Spleen (tissue), 11 donors: ENCODE measurements around the gene TMEM208. TPM values are rescaled to one million over a fixed set of nuclear protein-coding genes. Genes with fewer than 3 reads are reported as not detected.

Experiments
- DNase-seq: peaks from one replicate; pipeline ENCODE4 v3.0.0-alpha.2; 2020
- H3K27ac ChIP-seq, 8 donors: fragments of 200-600 bp; sonication (generic) in 7 of 8; 1 replicate in 4 of 8; 2 replicates in 4 of 8; pipeline versions ENCODE4 v1.5.0 to v1.8.0; 2016 to 2021; ENCODE audit warnings: inconsistent platforms in 4 of 8, mild to moderate bottlenecking in 4 of 8, moderate library complexity in 1 of 8
- H3K27me3 ChIP-seq, 7 donors: fragments of 200-600 bp; sonication (generic) in 6 of 7; replicated peaks in 1 of 7; 1 replicate in 4 of 7; 2 replicates in 3 of 7; pipeline versions ENCODE4 v1.5.0 to v1.8.0; 2016 to 2021; ENCODE audit warnings: inconsistent platforms in 3 of 7, mild to moderate bottlenecking in 1 of 7
- H3K36me3 ChIP-seq, 6 donors: fragments of 200-600 bp; sonication (generic) in 5 of 6; 1 replicate in 4 of 6; 2 replicates in 2 of 6; pipeline versions ENCODE4 v1.5.0 to v1.8.0; 2016 to 2021; ENCODE audit warnings: inconsistent platforms in 2 of 6
- H3K4me1 ChIP-seq, 6 donors: fragments of 200-600 bp; sonication (generic) in 5 of 6; 1 replicate in 3 of 6; 2 replicates in 3 of 6; pipeline versions ENCODE4 v1.5.0 to v1.8.0; 2016 to 2021; ENCODE audit warnings: inconsistent platforms in 3 of 6
- H3K4me3 ChIP-seq, 8 donors: fragments of 200-600 bp; sonication (generic) in 7 of 8; 1 replicate in 4 of 8; 2 replicates in 4 of 8; pipeline versions ENCODE4 v1.5.0 to v1.8.0; 2016 to 2021; ENCODE audit warnings: inconsistent platforms in 4 of 8, mild to moderate bottlenecking in 4 of 8, moderate library complexity in 2 of 8
- H3K9me3 ChIP-seq, 8 donors: fragments of 200-600 bp; sonication (generic) in 7 of 8; 1 replicate in 4 of 8; 2 replicates in 4 of 8; pipeline versions ENCODE4 v1.5.0 to v1.8.0; 2016 to 2021; ENCODE audit warnings: inconsistent platforms in 4 of 8
- CTCF ChIP-seq, 11 experiments: fragments of 200-600 bp in 7 of 11; fragments of 450-650 bp in 4 of 11; sonication (generic) in 4 of 11; IDR thresholded peaks in 8 of 11; conservative IDR thresholded peaks in 3 of 11; 1 replicate in 7 of 11; 2 replicates in 4 of 11; pipeline versions ENCODE4 v1.4.0 to v1.8.0; 2016 to 2021; ENCODE audit warnings: antibody characterized with exemption in 11 of 11, inconsistent platforms in 4 of 11, mild to moderate bottlenecking in 1 of 11
- POLR2A ChIP-seq, 3 donors: fragments of 450-650 bp; IDR thresholded peaks; one replicate each; pipeline ENCODE4 v1.5.1; 2017; ENCODE audit warnings: antibody characterized with exemption in 3 of 3, mild to moderate bottlenecking in 1 of 3
- POLR2AphosphoS5 ChIP-seq, 3 donors: sonication (generic); formaldehyde crosslinking; IDR thresholded peaks; one replicate each; pipeline ENCODE4 v1.5.1; 2017; ENCODE audit warnings: antibody characterized with exemption in 3 of 3
- WGBS, 5 donors: extraction: QIAGEN DNeasy Blood & Tissue Kit in 3 of 5; methylation state at CpG; one replicate each; pipeline versions ENCODE4 v1.1.5 to v1.1.7; 2013 to 2018; 5-methylcytosine and 5-hydroxymethylcytosine counted together
- intact Hi-C: fragments of 100-400 bp; cut with DNase I; formaldehyde crosslinking; loops from one replicate; pipeline ENCODE4 v1.15.0; 2023; ENCODE audit warnings: low total_unique reads
- polyA plus RNA-seq, 3 donors: library from polyadenylated mRNA; stranded (reverse); fragments of 200-250 nt; gene quantifications; one replicate each; pipeline ENCODE4 v1.2.1, GENCODE V29; 2013
- total RNA-seq, 7 donors: library from RNA; depleted of rRNA in 3 of 7; stranded (reverse); fragments of >200 nt in 3 of 7; fragmentation: NEBNext Ultra II Directional in 4 of 7; extraction: Animal tissue kit (Norgen Biotek cat#: 25700) in 4 of 7; gene quantifications; one replicate each; pipeline versions ENCODE4 v1.1.0 to v1.2.1, GENCODE V29; 2016 to 2021
- donor health status: healthy with polysubstance abuse.
- donor health status: DM: no; HTN: no; CAD: no; lungs with moderate emphysema.
- donor health status: DM: no; HTN: no; CAD: no.
- donor health status: Bipolar disorder and iron deficiency.
- donor health status: healthy.
- donor health status: DM: no; HTN: no; CAD: no.
- donor health status: DM: yes; HTN: yes; CAD: no.

TMEM208 gene
- total and polyA plus RNA-seq, 10 donors: 28.1 to 68.7 (median 35.8) TPM

GRCh38 chr16:67245674-67246080, 18.7 kb downstream of the TMEM208 start:
- H3K27ac ChIP-seq: peak overlapping the region; percentile 89 to 96 (median 92)
- DNase-seq: no peak
- TF ChIP-seq POLR2AphosphoS5 (IDR thresholded peaks at IDR 0.05): no peak
- TF ChIP-seq CTCF (IDR thresholded peaks at IDR 0.05 in 8 of 11, conservative IDR thresholded peaks at IDR 0.05 in 3 of 11): no peak
- TF ChIP-seq POLR2A (IDR thresholded peaks at IDR 0.05): no peak
- no peaks in the 10 kb centered on the region for H3K9me3 ChIP-seq
- H3K36me3 ChIP-seq: peaks cover 0 to 24% (median 0%) of the 10 kb centered on the region in 6 donors
- 21 to 41% (median 31%) methylated on average over 7 to 8 of the region's 8 CpGs for WGBS, 5 donors
- peak overlapping the region; percentile 65 to 95 (median 93) for H3K4me3 ChIP-seq
- intact Hi-C loops: no loop called here
- H3K27me3 ChIP-seq: peaks cover 0 to 28% (median 7%) of the 10 kb centered on the region in 7 donors
- peaks cover 51 to 94% (median 79%) of the 10 kb centered on the region in 6 donors for H3K4me1 ChIP-seq

GRCh38 chr16:67246081-67246755, 19.3 kb downstream of the TMEM208 start:
- Histone ChIP-seq H3K4me3 (peak overlapping the region; percentile 65 to 95 (median 93)), H3K27me3 (peaks cover 0 to 30% (median 7%) of the 10 kb centered on the region in 7 donors), H3K9me3 (no peaks in the 10 kb centered on the region), H3K27ac (peak overlapping the region; percentile 89 to 96 (median 92)), H3K36me3 (peaks cover 0 to 19% (median 0%) of the 10 kb centered on the region in 6 donors), H3K4me1 (peaks cover 49 to 94% (median 74%) of the 10 kb centered on the region in 6 donors)
- DNase-seq: peak; percentile 93
- intact Hi-C loops: no loop called here
- TF ChIP-seq CTCF (IDR thresholded peaks at IDR 0.05 in 8 of 11, conservative IDR thresholded peaks at IDR 0.05 in 3 of 11): peak in 4 of 11 experiments; percentile 11 to 45 (median 28)
- TF ChIP-seq POLR2A (IDR thresholded peaks at IDR 0.05): peak in 1 of 3 donors; percentile 47
- TF ChIP-seq POLR2AphosphoS5 (IDR thresholded peaks at IDR 0.05): peak; percentile 68 to 87 (median 82)
- WGBS, 5 donors: 0 to 1% (median 1%) methylated on average over 18 to 48 of the region's 48 CpGs

- Histone ChIP-seq H3K27ac (peak overlapping the region; percentile 89 to 96 (median 92)), H3K4me1 (peaks cover 43 to 88% (median 68%) of the 10 kb centered on the region in 6 donors)
- intact Hi-C loops: no loop called here
Measured at GRCh38 chr16:67246756-67247191, 19.8 kb downstream of the TMEM208 start.

More at GRCh38 chr16:67246756-67247191, 19.8 kb downstream of the TMEM208 start:
- H3K27me3 ChIP-seq: peaks cover 0 to 30% (median 7%) of the 10 kb centered on the region in 7 donors
- peak; percentile 91 for DNase-seq
- TF ChIP-seq POLR2AphosphoS5 (IDR thresholded peaks at IDR 0.05) (no peak), POLR2A (IDR thresholded peaks at IDR 0.05) (no peak), CTCF (IDR thresholded peaks at IDR 0.05 in 8 of 11, conservative IDR thresholded peaks at IDR 0.05 in 3 of 11) (no peak)
- no peaks in the 10 kb centered on the region for H3K9me3 ChIP-seq
- H3K4me3 ChIP-seq: peak overlapping the region; percentile 65 to 95 (median 93)
- H3K36me3 ChIP-seq: peaks cover 0 to 14% (median 0%) of the 10 kb centered on the region in 6 donors
- WGBS, 5 donors: 0 to 1% (median 0%) methylated on average over 13 to 26 of the region's 26 CpGs
